Liver (tissue), 9 donors: ENCODE results near the gene KCNQ1. TPM values are rescaled to one million over a fixed set of nuclear protein-coding genes. Genes with fewer than 3 reads are reported as not detected.

Experiments used
- DNase-seq: peaks from one replicate; pipeline ENCODE4 v3.0.0-alpha.2; 2017; ENCODE audit warnings: low spot score
- H3K27ac ChIP-seq, 2 donors: one replicate each; pipeline ENCODE4 v1.7.0; 2013; ENCODE audit warnings: inconsistent platforms in 2 of 2, low read length in 2 of 2, control low read depth in 1 of 2, low read depth in 1 of 2, mild to moderate bottlenecking in 1 of 2
- H3K27me3 ChIP-seq, 4 donors: one replicate each; pipeline versions ENCODE4 v1.6.1 to v1.7.0; 2013; ENCODE audit warnings: low read length in 3 of 4, inconsistent platforms in 1 of 4, mild to moderate bottlenecking in 1 of 4, moderate library complexity in 1 of 4; ENCODE audit not compliant: control insufficient read depth in 4 of 4, insufficient read depth in 4 of 4
- H3K36me3 ChIP-seq, 4 donors: one replicate each; pipeline versions ENCODE4 v1.6.1 to v1.7.0; 2013; ENCODE audit warnings: low read length in 3 of 4, mild to moderate bottlenecking in 3 of 4, low read depth in 1 of 4, moderate library complexity in 1 of 4; ENCODE audit not compliant: control insufficient read depth in 4 of 4, insufficient read depth in 3 of 4
- H3K4me1 ChIP-seq, 4 donors: one replicate each; pipeline versions ENCODE4 v1.6.1 to v1.7.0; 2013; ENCODE audit warnings: low read length in 3 of 4, mild to moderate bottlenecking in 3 of 4, moderate library complexity in 1 of 4; ENCODE audit not compliant: control insufficient read depth in 4 of 4, insufficient read depth in 4 of 4
- H3K4me3 ChIP-seq, 3 donors: one replicate each; pipeline versions ENCODE4 v1.6.1 to v1.7.0; 2013; ENCODE audit warnings: low read length in 3 of 3, control low read depth in 1 of 3, low read depth in 1 of 3, mild to moderate bottlenecking in 1 of 3
- H3K9ac ChIP-seq, 2 donors: one replicate each; pipeline ENCODE4 v1.7.0; 2013; ENCODE audit warnings: low read length in 2 of 2, mild to moderate bottlenecking in 2 of 2, moderate library complexity in 2 of 2, control low read depth in 1 of 2, low read depth in 1 of 2
- H3K9me3 ChIP-seq, 4 donors: one replicate each; pipeline versions ENCODE4 v1.6.1 to v1.7.0; 2013; ENCODE audit warnings: low read length in 3 of 4; ENCODE audit not compliant: control insufficient read depth in 4 of 4
- EGR1 ChIP-seq, 2 donors: IDR thresholded peaks; 2 replicates each; pipeline ENCODE4 v1.6.1; 2016 to 2018; ENCODE audit warnings: antibody characterized with exemption in 2 of 2, low read depth in 2 of 2
- FOXA1 ChIP-seq: IDR thresholded peaks from 2 replicates; pipeline ENCODE4 v1.6.1; 2016; ENCODE audit warnings: antibody characterized with exemption
- FOXA2 ChIP-seq: IDR thresholded peaks from 2 replicates; pipeline ENCODE4 v1.6.1; 2016; ENCODE audit warnings: antibody characterized with exemption
- GABPA ChIP-seq, 2 donors: IDR thresholded peaks in 1 of 2; conservative IDR thresholded peaks in 1 of 2; 2 replicates each; pipeline ENCODE4 v1.6.1; 2016; ENCODE audit warnings: antibody characterized with exemption in 2 of 2, mild to moderate bottlenecking in 1 of 2, moderate library complexity in 1 of 2
- HNF4A ChIP-seq, 2 donors: conservative IDR thresholded peaks; 2 replicates each; pipeline ENCODE4 v1.6.1; 2016; ENCODE audit warnings: antibody characterized with exemption in 2 of 2, mild to moderate bottlenecking in 2 of 2
- HNF4G ChIP-seq: IDR thresholded peaks from 2 replicates; pipeline ENCODE4 v1.6.1; 2016; ENCODE audit warnings: antibody characterized with exemption
- JUND ChIP-seq, 2 donors: IDR thresholded peaks; 2 replicates each; pipeline ENCODE4 v1.6.1; 2016; ENCODE audit warnings: antibody characterized with exemption in 2 of 2
- NR2F2 ChIP-seq: IDR thresholded peaks from 2 replicates; pipeline ENCODE4 v1.6.1; 2016; ENCODE audit warnings: antibody characterized with exemption
- RAD21 ChIP-seq, 2 donors: IDR thresholded peaks; 2 replicates each; pipeline ENCODE4 v1.6.1; 2016; ENCODE audit warnings: antibody characterized with exemption in 2 of 2, mild to moderate bottlenecking in 2 of 2
- RXRA ChIP-seq, 2 donors: IDR thresholded peaks; 2 replicates each; pipeline ENCODE4 v1.6.1; 2017 to 2018; ENCODE audit warnings: antibody characterized with exemption in 2 of 2, mild to moderate bottlenecking in 1 of 2
- SP1 ChIP-seq: IDR thresholded peaks from 2 replicates; pipeline ENCODE4 v1.6.1; 2018; ENCODE audit warnings: antibody characterized with exemption, mild to moderate bottlenecking
- YY1 ChIP-seq: IDR thresholded peaks from 2 replicates; pipeline ENCODE4 v1.6.1; 2016; ENCODE audit warnings: antibody characterized with exemption, mild to moderate bottlenecking
- WGBS: extraction: QIAGEN DNeasy Blood & Tissue Kit; methylation state at CpG from one replicate; pipeline ENCODE4 v1.1.7; 2013; 5-methylcytosine and 5-hydroxymethylcytosine counted together
- polyA plus RNA-seq, 2 donors: library from polyadenylated mRNA; stranded (reverse) in 1 of 2; unstranded in 1 of 2; fragments of 200-250 nt in 1 of 2; fragments of >200 nt in 1 of 2; fragmentation: Nextera tagmentation in 1 of 2; extraction: Ambion mirVana in 1 of 2; gene quantifications; one replicate each; pipeline versions ENCODE4 v1.2.1 to v1.2.3, GENCODE V29; 2013 to 2015
- total RNA-seq, 2 donors: library from RNA; depleted of rRNA; stranded (reverse); fragments of >200 nt; gene quantifications; one replicate each; pipeline ENCODE4 v1.2.3, GENCODE V29; 2014
- TF ChIP-seq, protein P1 (sequence below): IDR thresholded peaks from 2 replicates; pipeline ENCODE4 v1.6.1; 2016; ENCODE audit warnings: antibody characterized with exemption
- TF ChIP-seq, protein P2 (sequence below): IDR thresholded peaks from 2 replicates; pipeline ENCODE4 v1.6.1; 2016; ENCODE audit warnings: antibody characterized with exemption, mild to moderate bottlenecking
- TF ChIP-seq, protein P3 (sequence below): IDR thresholded peaks from 2 replicates; pipeline ENCODE4 v1.6.1; 2016; ENCODE audit warnings: antibody characterized with exemption
- TF ChIP-seq, protein P4 (sequence below): fragments of 150-350 bp; IDR thresholded peaks from 2 replicates; pipeline ENCODE4 v1.5.1; 2017; ENCODE audit warnings: improper control_type of control experiment, low read depth, low read length; ENCODE audit not compliant: missing input control
- donor health status: healthy.
- donor health status: healthy.
- donor health status: healthy.
- donor health status: healthy.
- donor health status: healthy.

Gene KCNQ1
- total and polyA plus RNA-seq, 4 donors = 0.31 to 2.2 (median 1.5) TPM

DNA sequence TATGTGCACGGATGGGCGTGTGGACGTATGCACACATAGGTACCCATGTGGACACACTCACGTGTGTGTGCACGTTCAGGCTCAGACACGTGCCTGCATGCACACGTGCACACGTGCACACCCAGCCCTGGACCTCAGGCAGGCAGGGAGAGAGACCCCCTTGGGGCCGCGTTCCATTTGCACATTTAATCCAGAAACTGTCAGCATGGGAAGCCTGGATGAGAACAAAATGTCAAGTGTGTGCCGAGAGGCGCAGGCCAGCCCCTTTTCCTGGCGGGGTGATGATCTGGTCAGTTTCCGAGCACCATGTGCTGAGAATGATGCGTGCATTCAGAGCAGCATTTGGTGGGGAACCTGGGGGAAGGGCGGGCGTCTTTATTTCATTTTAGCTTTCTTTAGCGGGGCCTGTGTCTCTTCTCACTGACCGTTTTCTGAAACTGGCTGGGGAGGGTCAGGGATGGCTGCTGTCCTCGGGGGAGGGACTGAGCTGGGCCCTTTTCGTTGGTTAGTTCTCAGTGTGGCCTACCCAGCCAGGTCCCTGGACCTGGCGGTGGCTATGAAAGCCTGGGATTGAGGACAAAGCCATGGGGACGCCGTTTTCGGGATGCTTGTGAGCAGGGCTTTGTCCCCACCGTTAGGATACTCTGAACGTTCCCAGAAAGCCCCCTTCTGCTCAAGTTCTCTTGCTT is 96.3 kb downstream of the KCNQ1 start:
- H3K36me3 ChIP-seq = no peaks in the 10 kb centered on the region
- no peaks in the 10 kb centered on the region for H3K27me3 ChIP-seq
- no peak overlapping the region for H3K4me3 ChIP-seq
- peaks cover 2 to 8% (median 4%) of the 10 kb centered on the region in 4 donors for H3K4me1 ChIP-seq
- DNase-seq = no peak
- no peak overlapping the region for H3K9ac ChIP-seq
- 92% methylated on average over 27 of the region's 27 CpGs for WGBS
- no peaks in the 10 kb centered on the region for H3K9me3 ChIP-seq
- TF ChIP-seq, protein P1, sequence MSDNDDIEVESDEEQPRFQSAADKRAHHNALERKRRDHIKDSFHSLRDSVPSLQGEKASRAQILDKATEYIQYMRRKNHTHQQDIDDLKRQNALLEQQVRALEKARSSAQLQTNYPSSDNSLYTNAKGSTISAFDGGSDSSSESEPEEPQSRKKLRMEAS = no peak
- TF ChIP-seq RXRA (IDR thresholded peaks at IDR 0.05) (no peak), SP1 (no peak), HNF4G (no peak), HNF4A (conservative IDR thresholded peaks at IDR 0.05) (no peak), FOXA2 (no peak), NR2F2 (no peak), EGR1 (IDR thresholded peaks at IDR 0.05; ENCODE audit: low read depth in 2 of 2) (no peak), GABPA (IDR thresholded peaks at IDR 0.05 in 1 of 2, conservative IDR thresholded peaks at IDR 0.05 in 1 of 2) (no peak), YY1 (no peak), JUND (IDR thresholded peaks at IDR 0.05) (no peak), FOXA1 (no peak), RAD21 (IDR thresholded peaks at IDR 0.05) (no peak)
- TF ChIP-seq, protein P2, sequence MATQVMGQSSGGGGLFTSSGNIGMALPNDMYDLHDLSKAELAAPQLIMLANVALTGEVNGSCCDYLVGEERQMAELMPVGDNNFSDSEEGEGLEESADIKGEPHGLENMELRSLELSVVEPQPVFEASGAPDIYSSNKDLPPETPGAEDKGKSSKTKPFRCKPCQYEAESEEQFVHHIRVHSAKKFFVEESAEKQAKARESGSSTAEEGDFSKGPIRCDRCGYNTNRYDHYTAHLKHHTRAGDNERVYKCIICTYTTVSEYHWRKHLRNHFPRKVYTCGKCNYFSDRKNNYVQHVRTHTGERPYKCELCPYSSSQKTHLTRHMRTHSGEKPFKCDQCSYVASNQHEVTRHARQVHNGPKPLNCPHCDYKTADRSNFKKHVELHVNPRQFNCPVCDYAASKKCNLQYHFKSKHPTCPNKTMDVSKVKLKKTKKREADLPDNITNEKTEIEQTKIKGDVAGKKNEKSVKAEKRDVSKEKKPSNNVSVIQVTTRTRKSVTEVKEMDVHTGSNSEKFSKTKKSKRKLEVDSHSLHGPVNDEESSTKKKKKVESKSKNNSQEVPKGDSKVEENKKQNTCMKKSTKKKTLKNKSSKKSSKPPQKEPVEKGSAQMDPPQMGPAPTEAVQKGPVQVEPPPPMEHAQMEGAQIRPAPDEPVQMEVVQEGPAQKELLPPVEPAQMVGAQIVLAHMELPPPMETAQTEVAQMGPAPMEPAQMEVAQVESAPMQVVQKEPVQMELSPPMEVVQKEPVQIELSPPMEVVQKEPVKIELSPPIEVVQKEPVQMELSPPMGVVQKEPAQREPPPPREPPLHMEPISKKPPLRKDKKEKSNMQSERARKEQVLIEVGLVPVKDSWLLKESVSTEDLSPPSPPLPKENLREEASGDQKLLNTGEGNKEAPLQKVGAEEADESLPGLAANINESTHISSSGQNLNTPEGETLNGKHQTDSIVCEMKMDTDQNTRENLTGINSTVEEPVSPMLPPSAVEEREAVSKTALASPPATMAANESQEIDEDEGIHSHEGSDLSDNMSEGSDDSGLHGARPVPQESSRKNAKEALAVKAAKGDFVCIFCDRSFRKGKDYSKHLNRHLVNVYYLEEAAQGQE = no peak
- TF ChIP-seq, protein P3, sequence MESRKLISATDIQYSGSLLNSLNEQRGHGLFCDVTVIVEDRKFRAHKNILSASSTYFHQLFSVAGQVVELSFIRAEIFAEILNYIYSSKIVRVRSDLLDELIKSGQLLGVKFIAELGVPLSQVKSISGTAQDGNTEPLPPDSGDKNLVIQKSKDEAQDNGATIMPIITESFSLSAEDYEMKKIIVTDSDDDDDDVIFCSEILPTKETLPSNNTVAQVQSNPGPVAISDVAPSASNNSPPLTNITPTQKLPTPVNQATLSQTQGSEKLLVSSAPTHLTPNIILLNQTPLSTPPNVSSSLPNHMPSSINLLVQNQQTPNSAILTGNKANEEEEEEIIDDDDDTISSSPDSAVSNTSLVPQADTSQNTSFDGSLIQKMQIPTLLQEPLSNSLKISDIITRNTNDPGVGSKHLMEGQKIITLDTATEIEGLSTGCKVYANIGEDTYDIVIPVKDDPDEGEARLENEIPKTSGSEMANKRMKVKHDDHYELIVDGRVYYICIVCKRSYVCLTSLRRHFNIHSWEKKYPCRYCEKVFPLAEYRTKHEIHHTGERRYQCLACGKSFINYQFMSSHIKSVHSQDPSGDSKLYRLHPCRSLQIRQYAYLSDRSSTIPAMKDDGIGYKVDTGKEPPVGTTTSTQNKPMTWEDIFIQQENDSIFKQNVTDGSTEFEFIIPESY = no peak
- TF ChIP-seq, protein P4, sequence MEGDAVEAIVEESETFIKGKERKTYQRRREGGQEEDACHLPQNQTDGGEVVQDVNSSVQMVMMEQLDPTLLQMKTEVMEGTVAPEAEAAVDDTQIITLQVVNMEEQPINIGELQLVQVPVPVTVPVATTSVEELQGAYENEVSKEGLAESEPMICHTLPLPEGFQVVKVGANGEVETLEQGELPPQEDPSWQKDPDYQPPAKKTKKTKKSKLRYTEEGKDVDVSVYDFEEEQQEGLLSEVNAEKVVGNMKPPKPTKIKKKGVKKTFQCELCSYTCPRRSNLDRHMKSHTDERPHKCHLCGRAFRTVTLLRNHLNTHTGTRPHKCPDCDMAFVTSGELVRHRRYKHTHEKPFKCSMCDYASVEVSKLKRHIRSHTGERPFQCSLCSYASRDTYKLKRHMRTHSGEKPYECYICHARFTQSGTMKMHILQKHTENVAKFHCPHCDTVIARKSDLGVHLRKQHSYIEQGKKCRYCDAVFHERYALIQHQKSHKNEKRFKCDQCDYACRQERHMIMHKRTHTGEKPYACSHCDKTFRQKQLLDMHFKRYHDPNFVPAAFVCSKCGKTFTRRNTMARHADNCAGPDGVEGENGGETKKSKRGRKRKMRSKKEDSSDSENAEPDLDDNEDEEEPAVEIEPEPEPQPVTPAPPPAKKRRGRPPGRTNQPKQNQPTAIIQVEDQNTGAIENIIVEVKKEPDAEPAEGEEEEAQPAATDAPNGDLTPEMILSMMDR = no peak
- no peak overlapping the region for H3K27ac ChIP-seq
